Measurements from ENCODE around the gene PAX8. TPM values are rescaled to one million over a fixed set of nuclear protein-coding genes. Genes with fewer than 3 reads are reported as not detected.

PAX8 gene
- total and polyA plus RNA-seq, 10 of the 15 experiments (the other 5 are each of a cell fraction or from before 2014, with no cell fraction given), result 0.16 to 2.5 (median 0.97) TPM

GRCh38 chr2:113183264-113183663 lies 95.5 kb downstream of the PAX8 start:
- Histone ChIP-seq H3K27me3 (replicated peaks in 1 of 2; ENCODE audit: control insufficient read depth in 2 of 2, insufficient read depth in 2 of 2, low read length in 1 of 2) (no peaks in the 10 kb centered on the region), H3K9ac (ENCODE audit: control insufficient read depth, insufficient read depth, low read length) (no peak overlapping the region), H3K36me3 (ENCODE audit: control insufficient read depth in 2 of 2, insufficient read depth in 2 of 2, low read length in 1 of 2) (peaks cover 32 to 41% of the 10 kb centered on the region in 2 experiments), H3K27ac (ENCODE audit: control insufficient read depth, insufficient read depth) (no peak overlapping the region), H3K79me2 (ENCODE audit: control insufficient read depth, insufficient read depth, low read length) (peaks cover 64% of the 10 kb centered on the region), H2AFZ (ENCODE audit: control insufficient read depth, low read depth, low read length) (no peak overlapping the region), H4K20me1 (ENCODE audit: control insufficient read depth, insufficient read depth) (peaks cover 25% of the 10 kb centered on the region), H3K9me3 (replicated peaks; ENCODE audit: control insufficient read depth, insufficient read depth, low read length) (no peaks in the 10 kb centered on the region), H3K4me1 (ENCODE audit: control insufficient read depth, insufficient read depth, low read length) (peaks cover 19% of the 10 kb centered on the region), H3K4me2 (ENCODE audit: control insufficient read depth, insufficient read depth) (0 out of 2 replicates have a peak overlapping the region, but pooled peaks have one; percentile 1), H3K4me3 (no peak overlapping the region)
- FAIRE-seq (no peak), ATAC-seq (no peak), DNase-seq (ENCODE audit: low read depth, low spot score) (no peak)
- intact Hi-C loops (cut with micrococcal nuclease; ENCODE audit: unreplicated experiment), result no loop called here
- RAD21 ChIA-PET (ENCODE audit: unreplicated experiment), result interaction anchor here (0.8 to 1.8 kb wide), 2 partner anchors 8 to 45 kb away, joined by 3 to 4 read pairs; no protein-coding TSS in a partner anchor
- 99% methylated on average over 8 of the region's 8 CpGs for WGBS (ENCODE audit: insufficient coverage, insufficient replicate concordance, low lambda C conversion rate, missing lambda C conversion rate)
- CTCF ChIA-PET, result interaction anchor here (0.8 to 13.8 kb wide), 8 partner anchors 8 to 208 kb away, joined by 3 to 195 read pairs (median 3); no protein-coding TSS in a partner anchor
- POLR2A ChIA-PET, result interaction anchor here (1.0 to 1.1 kb wide), 2 partner anchors 10 to 11 kb away, joined by 3 read pairs; no protein-coding TSS in a partner anchor
- SMC1A ChIA-PET (ENCODE audit: uncharacterized antibody, unreplicated experiment), result interaction anchor here (1.0 to 1.5 kb wide), 4 partner anchors 8 to 46 kb away, joined by 3 to 5 read pairs (median 4); no protein-coding TSS in a partner anchor
- in situ Hi-C loops (cut with MboI), result no loop called here
- no TSS peak for BruUV-seq (replicated peaks)
- TF ChIP-seq JUNB (IDR thresholded peaks at IDR 0.05), result no peak

- DNase-seq (ENCODE audit: low read depth, low spot score), result no peak
- in situ Hi-C loops (cut with MboI), result no loop called here
- Histone ChIP-seq H3K4me2 (ENCODE audit: control insufficient read depth, insufficient read depth) (no peak overlapping the region), H3K4me1 (ENCODE audit: control insufficient read depth, insufficient read depth, low read length) (peaks cover 22% of the 10 kb centered on the region), H3K36me3 (ENCODE audit: control insufficient read depth in 2 of 2, insufficient read depth in 2 of 2, low read length in 1 of 2) (peaks cover 32 to 36% of the 10 kb centered on the region in 2 experiments), H3K9ac (ENCODE audit: control insufficient read depth, insufficient read depth, low read length) (no peak overlapping the region), H3K27me3 (replicated peaks in 1 of 2; ENCODE audit: control insufficient read depth in 2 of 2, insufficient read depth in 2 of 2, low read length in 1 of 2) (no peaks in the 10 kb centered on the region), H3K4me3 (no peak overlapping the region), H4K20me1 (ENCODE audit: control insufficient read depth, insufficient read depth) (peaks cover 23% of the 10 kb centered on the region), H3K27ac (ENCODE audit: control insufficient read depth, insufficient read depth) (no peak overlapping the region), H3K79me2 (ENCODE audit: control insufficient read depth, insufficient read depth, low read length) (peaks cover 68% of the 10 kb centered on the region), H3K9me3 (replicated peaks; ENCODE audit: control insufficient read depth, insufficient read depth, low read length) (no peaks in the 10 kb centered on the region), H2AFZ (ENCODE audit: control insufficient read depth, low read depth, low read length) (no peak overlapping the region)
- ChIA-PET RAD21 (ENCODE audit: unreplicated experiment) (interaction anchor here (1.8 kb wide), 1 partner anchor 44 kb away, joined by 4 read pairs; no protein-coding TSS in a partner anchor), CTCF (interaction anchor here (1.0 to 13.8 kb wide), 4 partner anchors 8 to 208 kb away, joined by 3 to 195 read pairs (median 20); no protein-coding TSS in a partner anchor), SMC1A (ENCODE audit: uncharacterized antibody, unreplicated experiment) (interaction anchor here (1.1 to 2.0 kb wide), 4 partner anchors 8 to 47 kb away, joined by 3 to 5 read pairs (median 4); no protein-coding TSS in a partner anchor), POLR2A (interaction anchor here (1.1 kb wide), 1 partner anchor 10 kb away, joined by 3 read pairs; no protein-coding TSS in a partner anchor)
- no TSS peak for BruUV-seq (replicated peaks)
- ATAC-seq, result no peak
- FAIRE-seq, result no peak
- intact Hi-C loops (cut with micrococcal nuclease; ENCODE audit: unreplicated experiment), result no loop called here
- 98% methylated on average over 15 of the region's 15 CpGs for whole genome bisulfite sequencing (ENCODE audit: insufficient coverage, insufficient replicate concordance, low lambda C conversion rate, missing lambda C conversion rate)
- TF ChIP-seq EGR1 (IDR thresholded peaks at IDR 0.05; ENCODE audit: borderline replicate concordance in 1 of 2, low read depth in 2 of 2, low read length in 2 of 2) (no peak), CBX5 (IDR thresholded peaks at IDR 0.05; ENCODE audit: low read depth) (no peak), MXI1 (IDR thresholded peaks at IDR 0.05; ENCODE audit: low read depth, low read length) (no peak), SREBF1 (IDR thresholded peaks at IDR 0.05; ENCODE audit: low read length) (no peak), REST (IDR thresholded peaks at IDR 0.05; ENCODE audit: low read depth, low read length) (no peak), CHD2 (IDR thresholded peaks at IDR 0.05; ENCODE audit: borderline replicate concordance, low read depth, low read length) (no peak), RFX5 (IDR thresholded peaks at IDR 0.05; ENCODE audit: low read depth, low read length) (no peak)
Measured at GRCh38 chr2:113182471-113183260, 96.1 kb downstream of the PAX8 start.

All from GM12878 (cell line).